ENCODE results near the gene EVX1. TPM values are rescaled to one million over a fixed set of nuclear protein-coding genes. Genes with fewer than 3 reads are reported as not detected.

The EVX1 gene
- total RNA-seq, 1 experiment from 2014 or later, result 0.10 TPM

DNA sequence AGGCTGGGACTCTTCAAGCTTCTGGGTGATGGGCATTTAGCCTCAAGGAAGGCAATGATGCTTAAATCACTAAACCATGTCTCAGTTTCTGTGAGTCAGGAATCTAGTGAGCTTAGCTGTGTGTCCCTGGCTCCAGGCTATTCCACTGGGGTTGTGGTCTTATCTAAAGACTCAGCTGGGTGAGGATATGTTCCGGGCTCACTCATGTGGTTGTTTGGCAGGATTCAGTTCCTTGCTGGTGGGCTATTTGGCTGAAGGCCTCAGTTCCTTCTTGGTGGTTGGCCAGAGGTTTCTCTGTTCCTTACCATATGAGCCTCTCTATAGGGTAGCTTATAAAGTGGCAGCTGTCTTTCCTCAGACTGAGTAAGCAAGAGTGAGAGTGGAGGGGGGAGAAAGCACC lies 12.0 kb downstream of the EVX1 start:
- H3K4me1 ChIP-seq (ENCODE audit: control insufficient read depth, insufficient read depth, low read length), result no peaks in the 10 kb centered on the region
- ChIA-PET POLR2A (interaction anchor here (0.5 to 0.6 kb wide), 2 partner anchors 87 to 377 kb away, joined by 3 to 4 read pairs; no protein-coding TSS in a partner anchor), CTCF (no interaction called here)
- H3K27ac ChIP-seq (ENCODE audit: low read length), result no peak overlapping the region
- in situ Hi-C loops (cut with HindIII; ENCODE audit: low pct_unique_long_range_greater_than_20kb, low sequenced_read_pairs), result no loop called here
- no peak overlapping the region for H3K4me3 ChIP-seq (ENCODE audit: low read depth in 2 of 2, low read length in 2 of 2)
- no peaks in the 10 kb centered on the region for H3K9me3 ChIP-seq (ENCODE audit: control insufficient read depth, insufficient read depth, low read depth, low read length)
- no TSS peak for BruUV-seq (replicated peaks)
- intact Hi-C loops (cut with micrococcal nuclease; ENCODE audit: unreplicated experiment), result no loop called here
- H3K36me3 ChIP-seq (ENCODE audit: control insufficient read depth, insufficient read depth, low read length), result no peaks in the 10 kb centered on the region
- ATAC-seq (no peak), DNase-seq (ENCODE audit: low read depth, low spot score) (no peak)
- no peaks in the 10 kb centered on the region for H3K27me3 ChIP-seq (ENCODE audit: control insufficient read depth, insufficient read depth, low read length)
- TF ChIP-seq POLR2AphosphoS5 (IDR thresholded peaks at IDR 0.05; ENCODE audit: low read depth, low read length) (no peak), SIN3A (IDR thresholded peaks at IDR 0.05; ENCODE audit: borderline replicate concordance, insufficient read depth, low read depth, low read length) (no peak), TCF7L2 (IDR thresholded peaks at IDR 0.05; ENCODE audit: low read depth, low read length) (no peak)
- TF ChIP-seq, protein P1, sequence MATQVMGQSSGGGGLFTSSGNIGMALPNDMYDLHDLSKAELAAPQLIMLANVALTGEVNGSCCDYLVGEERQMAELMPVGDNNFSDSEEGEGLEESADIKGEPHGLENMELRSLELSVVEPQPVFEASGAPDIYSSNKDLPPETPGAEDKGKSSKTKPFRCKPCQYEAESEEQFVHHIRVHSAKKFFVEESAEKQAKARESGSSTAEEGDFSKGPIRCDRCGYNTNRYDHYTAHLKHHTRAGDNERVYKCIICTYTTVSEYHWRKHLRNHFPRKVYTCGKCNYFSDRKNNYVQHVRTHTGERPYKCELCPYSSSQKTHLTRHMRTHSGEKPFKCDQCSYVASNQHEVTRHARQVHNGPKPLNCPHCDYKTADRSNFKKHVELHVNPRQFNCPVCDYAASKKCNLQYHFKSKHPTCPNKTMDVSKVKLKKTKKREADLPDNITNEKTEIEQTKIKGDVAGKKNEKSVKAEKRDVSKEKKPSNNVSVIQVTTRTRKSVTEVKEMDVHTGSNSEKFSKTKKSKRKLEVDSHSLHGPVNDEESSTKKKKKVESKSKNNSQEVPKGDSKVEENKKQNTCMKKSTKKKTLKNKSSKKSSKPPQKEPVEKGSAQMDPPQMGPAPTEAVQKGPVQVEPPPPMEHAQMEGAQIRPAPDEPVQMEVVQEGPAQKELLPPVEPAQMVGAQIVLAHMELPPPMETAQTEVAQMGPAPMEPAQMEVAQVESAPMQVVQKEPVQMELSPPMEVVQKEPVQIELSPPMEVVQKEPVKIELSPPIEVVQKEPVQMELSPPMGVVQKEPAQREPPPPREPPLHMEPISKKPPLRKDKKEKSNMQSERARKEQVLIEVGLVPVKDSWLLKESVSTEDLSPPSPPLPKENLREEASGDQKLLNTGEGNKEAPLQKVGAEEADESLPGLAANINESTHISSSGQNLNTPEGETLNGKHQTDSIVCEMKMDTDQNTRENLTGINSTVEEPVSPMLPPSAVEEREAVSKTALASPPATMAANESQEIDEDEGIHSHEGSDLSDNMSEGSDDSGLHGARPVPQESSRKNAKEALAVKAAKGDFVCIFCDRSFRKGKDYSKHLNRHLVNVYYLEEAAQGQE (IDR thresholded peaks at IDR 0.05; ENCODE audit: insufficient read depth in 1 of 2, low read depth in 2 of 2, low read length in 1 of 2), result no peak
- TF ChIP-seq, protein P2, sequence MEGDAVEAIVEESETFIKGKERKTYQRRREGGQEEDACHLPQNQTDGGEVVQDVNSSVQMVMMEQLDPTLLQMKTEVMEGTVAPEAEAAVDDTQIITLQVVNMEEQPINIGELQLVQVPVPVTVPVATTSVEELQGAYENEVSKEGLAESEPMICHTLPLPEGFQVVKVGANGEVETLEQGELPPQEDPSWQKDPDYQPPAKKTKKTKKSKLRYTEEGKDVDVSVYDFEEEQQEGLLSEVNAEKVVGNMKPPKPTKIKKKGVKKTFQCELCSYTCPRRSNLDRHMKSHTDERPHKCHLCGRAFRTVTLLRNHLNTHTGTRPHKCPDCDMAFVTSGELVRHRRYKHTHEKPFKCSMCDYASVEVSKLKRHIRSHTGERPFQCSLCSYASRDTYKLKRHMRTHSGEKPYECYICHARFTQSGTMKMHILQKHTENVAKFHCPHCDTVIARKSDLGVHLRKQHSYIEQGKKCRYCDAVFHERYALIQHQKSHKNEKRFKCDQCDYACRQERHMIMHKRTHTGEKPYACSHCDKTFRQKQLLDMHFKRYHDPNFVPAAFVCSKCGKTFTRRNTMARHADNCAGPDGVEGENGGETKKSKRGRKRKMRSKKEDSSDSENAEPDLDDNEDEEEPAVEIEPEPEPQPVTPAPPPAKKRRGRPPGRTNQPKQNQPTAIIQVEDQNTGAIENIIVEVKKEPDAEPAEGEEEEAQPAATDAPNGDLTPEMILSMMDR (IDR thresholded peaks at IDR 0.05), result no peak

DNA sequence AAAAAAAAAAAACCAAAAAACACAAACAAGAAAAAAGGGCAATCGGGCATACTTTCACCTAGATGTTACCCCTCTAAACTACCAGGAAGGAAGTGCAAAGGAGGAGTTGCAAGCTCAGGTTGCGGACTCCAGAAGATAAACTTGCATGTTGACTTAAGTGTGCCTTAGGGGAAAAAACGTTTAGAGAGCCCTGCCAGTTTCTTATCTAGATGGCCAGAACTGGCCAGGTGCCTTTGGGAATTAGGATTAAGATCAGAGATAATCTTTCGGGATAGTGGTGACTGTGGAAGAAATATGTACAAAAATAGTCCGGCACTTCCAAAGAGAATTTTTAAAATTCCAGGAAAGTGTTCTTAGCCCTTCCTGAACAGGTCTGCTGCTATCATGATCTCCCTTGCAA lies 17.6 kb downstream of the EVX1 start:
- TF ChIP-seq, protein P1 (IDR thresholded peaks at IDR 0.05; ENCODE audit: insufficient read depth in 1 of 2, low read depth in 2 of 2, low read length in 1 of 2), result no peak
- no peak for TF ChIP-seq POLR2AphosphoS5 (IDR thresholded peaks at IDR 0.05; ENCODE audit: low read depth, low read length)
- TF ChIP-seq, protein P2 (IDR thresholded peaks at IDR 0.05), result no peak
- TF ChIP-seq TCF7L2 (IDR thresholded peaks at IDR 0.05; ENCODE audit: low read depth, low read length), result 0 out of 2 replicates have a peak, but pooled peaks have one; percentile 31
- no peak for TF ChIP-seq SIN3A (IDR thresholded peaks at IDR 0.05; ENCODE audit: borderline replicate concordance, insufficient read depth, low read depth, low read length)

More for the DNA sequence above, 17.6 kb downstream of the EVX1 start:
- no TSS peak for BruUV-seq (replicated peaks)
- H3K27ac ChIP-seq (ENCODE audit: low read length), result no peak overlapping the region
- H3K27me3 ChIP-seq (ENCODE audit: control insufficient read depth, insufficient read depth, low read length), result no peaks in the 10 kb centered on the region
- ATAC-seq (no peak), DNase-seq (ENCODE audit: low read depth, low spot score) (no peak)
- no peak overlapping the region for H3K4me3 ChIP-seq (ENCODE audit: low read depth in 2 of 2, low read length in 2 of 2)
- no peaks in the 10 kb centered on the region for H3K9me3 ChIP-seq (ENCODE audit: control insufficient read depth, insufficient read depth, low read depth, low read length)
- in situ Hi-C loops (cut with HindIII; ENCODE audit: low pct_unique_long_range_greater_than_20kb, low sequenced_read_pairs) (no loop called here), intact Hi-C loops (cut with micrococcal nuclease; ENCODE audit: unreplicated experiment) (no loop called here)
- ChIA-PET CTCF (no interaction called here), POLR2A (interaction anchor here (0.5 to 0.6 kb wide), 3 partner anchors 8 to 78 kb away, joined by 3 to 13 read pairs (median 4); partner anchors contain the start of gene HOXA13)
- H3K4me1 ChIP-seq (ENCODE audit: control insufficient read depth, insufficient read depth, low read length), result 0 out of 2 replicates have a peak, but pooled peaks cover 3% of the 10 kb centered on the region
- no peaks in the 10 kb centered on the region for H3K36me3 ChIP-seq (ENCODE audit: control insufficient read depth, insufficient read depth, low read length)

Data from Panc1 (cell line).